GM21528 (cell line): ENCODE measurements around the gene RBMS1.
A peak's percentile ranks its signal among the peaks of the same experiment; 100 is the strongest.

Experiments
- ATAC-seq: cut with Tn5 transposase; IDR thresholded peaks from one replicate; pipeline ENCODE4 v1.9.1; 2021; ENCODE audit warnings: mild to moderate bottlenecking, moderate library complexity; ENCODE audit not compliant: unreplicated experiment, low FRiP score

Gene RBMS1

DNA sequence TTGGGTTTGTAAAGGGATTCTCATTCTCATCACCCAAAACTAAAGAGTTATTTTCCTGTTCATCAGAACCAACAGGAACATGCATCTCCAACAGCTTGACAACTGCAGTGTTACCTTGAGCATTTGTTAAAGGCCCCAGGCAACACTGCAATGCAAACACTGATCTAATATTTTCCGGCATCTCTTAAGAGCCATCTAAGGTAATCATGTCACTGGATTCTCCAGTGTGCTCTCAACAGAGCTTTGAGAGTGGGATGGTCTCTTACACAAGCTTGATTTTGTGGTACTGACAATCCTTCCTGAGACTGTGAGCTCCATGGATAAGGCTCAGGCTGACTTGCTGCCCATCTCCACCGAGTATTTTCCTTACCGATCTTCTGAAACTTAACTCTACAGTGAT is 203.0 kb downstream of the RBMS1 start:
- no peak for ATAC-seq

DNA sequence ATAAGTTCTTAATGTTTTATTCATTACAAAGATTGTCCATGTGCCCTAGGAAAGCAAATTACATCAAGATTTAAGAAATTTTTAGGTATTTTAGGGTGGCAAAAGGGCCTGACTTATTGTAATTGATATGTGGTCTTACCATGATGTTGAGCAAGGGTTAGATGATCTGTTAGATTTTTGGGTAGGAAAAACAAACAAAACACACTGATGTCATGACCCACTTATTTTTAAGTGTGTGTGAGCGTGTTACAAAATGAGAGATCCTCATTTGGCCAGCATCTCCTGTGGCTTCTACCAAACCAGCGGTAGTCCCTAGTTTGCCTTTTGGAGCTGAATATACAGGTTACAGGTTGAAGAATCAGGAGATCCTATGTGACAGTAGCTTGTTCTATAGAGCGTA is 203.8 kb downstream of the RBMS1 start:
- ATAC-seq: no peak

DNA sequence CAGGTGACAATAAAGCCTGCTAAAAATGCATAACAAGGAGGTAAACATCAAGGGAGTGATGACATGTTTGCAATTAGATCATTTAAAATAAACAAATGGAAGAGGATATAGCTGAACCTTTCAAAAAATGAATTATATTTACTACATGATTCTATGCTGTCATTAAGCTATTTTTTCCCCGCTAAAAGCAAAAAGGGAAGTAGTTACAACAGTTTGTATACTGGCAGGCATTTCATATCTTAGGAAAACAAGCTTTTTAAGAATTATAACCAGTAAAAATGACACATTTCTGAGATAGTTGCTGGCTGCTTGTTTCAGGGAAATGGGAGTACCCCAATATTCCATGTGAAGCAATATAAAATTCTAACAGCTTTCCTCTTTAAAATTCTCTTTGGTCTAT is 204.5 kb downstream of the RBMS1 start:
- ATAC-seq: no peak

DNA sequence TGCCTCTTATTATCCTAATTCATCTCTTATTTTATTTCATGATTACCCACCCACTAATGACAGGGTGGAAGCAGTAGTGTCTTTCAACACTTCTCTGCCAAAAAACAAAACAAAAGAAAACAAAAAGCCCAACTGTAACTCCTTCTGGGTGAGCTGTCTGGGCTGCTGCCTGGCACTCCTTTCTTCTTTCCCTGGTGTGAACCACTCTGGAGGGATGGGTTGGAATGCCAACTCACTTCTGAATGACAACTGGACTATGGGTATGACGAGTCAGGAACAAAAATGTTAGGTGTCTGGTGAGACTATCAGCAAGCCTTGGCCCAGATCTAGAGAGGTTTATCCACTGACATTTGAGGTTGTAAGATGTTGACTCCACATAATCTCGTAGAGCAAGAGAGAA is 205.3 kb downstream of the RBMS1 start:
- ATAC-seq: no peak

DNA sequence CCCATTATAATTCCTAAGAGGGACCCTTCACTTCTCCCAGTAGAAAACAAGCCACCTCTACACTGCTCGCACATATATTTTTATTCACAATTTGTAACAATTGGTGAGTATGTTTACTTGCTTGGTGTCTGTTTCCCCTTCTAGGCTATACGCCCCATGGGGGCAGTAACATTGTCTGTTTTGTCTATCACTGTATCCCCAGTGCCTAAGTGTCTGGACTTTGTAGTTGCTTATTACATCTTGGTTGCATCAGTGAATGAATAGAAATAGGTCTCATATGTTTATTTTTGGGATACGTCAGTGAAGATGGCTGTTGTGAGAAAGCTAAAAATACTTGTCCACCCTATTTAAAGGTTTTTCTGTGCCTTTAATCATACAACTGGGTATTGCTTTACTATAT is 206.1 kb downstream of the RBMS1 start:
- no peak for ATAC-seq

DNA sequence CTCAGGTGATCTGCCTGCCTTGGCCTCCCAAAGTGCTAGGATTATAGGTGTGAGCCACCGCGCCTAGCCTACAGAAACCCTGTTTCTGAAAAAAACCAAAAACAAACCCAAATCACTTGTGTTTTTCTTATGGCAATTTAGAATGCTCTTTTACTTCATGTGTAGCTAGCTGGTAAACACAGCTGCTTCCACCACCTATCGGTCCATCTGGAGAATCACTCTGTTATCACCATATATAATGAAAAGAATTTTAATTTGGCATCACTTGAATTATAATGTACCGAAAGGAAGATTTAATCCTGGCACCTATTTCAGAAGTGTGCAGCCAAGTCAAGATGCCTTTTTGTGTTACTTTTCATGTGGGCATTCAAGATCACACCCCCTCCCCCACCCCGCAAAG is 207.1 kb downstream of the RBMS1 start:
- ATAC-seq: no peak

DNA sequence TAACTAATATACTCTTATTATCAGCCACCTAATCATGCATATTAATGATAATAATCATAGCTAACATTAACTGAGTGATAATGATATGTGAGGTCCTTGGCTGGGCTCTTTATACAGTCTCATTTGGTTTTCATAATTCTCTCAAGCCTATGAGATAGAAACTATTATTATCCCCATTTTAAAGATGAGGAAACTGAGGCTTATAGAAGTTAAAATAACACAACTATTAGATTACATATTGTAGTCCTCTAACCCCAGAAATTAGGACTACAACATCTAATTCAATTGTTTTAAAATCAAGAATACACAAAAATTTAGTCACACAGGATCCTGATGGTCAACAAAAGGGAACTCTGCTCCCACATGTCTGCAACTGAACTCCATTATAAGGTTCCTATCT is 209.9 kb downstream of the RBMS1 start:
- no peak for ATAC-seq

DNA sequence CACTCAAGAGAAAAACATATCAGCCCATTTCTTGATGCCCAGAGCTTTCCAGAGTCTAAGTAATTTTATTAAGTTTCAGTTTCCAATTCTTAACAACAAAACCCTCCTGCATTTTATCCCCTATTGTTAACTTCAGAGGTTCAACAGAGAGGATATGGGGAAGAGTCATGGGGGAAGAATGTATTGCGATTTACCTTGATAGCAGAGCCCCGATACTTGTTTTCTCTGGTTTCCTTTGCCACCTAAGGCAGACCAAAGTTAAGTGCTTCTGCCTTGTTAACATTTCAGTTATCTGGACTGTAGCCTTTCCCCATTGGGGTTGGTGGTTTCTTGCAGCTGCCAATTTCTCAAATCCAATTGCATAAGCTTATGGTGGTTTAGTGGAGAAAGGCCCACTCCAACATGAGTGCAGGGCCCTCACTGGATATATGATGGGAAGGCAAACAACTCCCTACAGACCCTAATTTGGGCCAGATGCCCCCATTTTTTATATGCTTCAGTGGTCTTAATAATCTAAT is 211.5 kb downstream of the RBMS1 start:
- ATAC-seq: no peak

DNA sequence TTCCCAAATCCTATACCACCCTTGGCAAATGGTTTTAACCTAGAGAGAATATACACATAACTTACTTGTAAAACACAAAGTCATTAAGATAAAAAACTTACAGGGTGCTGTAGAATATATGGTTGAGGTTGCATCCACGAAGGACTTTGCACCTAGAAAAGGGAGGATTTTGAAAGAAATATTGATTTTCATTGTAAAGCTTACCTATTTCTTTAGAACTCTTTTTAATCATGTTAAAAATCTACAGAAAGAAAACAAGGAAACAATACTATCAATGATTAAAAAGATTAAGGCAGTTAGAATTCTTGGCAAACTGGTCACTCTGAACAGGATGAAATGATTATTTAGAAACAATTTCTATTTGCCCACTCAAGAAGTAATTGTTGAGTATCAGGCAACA is 212.4 kb downstream of the RBMS1 start:
- ATAC-seq: no peak

DNA sequence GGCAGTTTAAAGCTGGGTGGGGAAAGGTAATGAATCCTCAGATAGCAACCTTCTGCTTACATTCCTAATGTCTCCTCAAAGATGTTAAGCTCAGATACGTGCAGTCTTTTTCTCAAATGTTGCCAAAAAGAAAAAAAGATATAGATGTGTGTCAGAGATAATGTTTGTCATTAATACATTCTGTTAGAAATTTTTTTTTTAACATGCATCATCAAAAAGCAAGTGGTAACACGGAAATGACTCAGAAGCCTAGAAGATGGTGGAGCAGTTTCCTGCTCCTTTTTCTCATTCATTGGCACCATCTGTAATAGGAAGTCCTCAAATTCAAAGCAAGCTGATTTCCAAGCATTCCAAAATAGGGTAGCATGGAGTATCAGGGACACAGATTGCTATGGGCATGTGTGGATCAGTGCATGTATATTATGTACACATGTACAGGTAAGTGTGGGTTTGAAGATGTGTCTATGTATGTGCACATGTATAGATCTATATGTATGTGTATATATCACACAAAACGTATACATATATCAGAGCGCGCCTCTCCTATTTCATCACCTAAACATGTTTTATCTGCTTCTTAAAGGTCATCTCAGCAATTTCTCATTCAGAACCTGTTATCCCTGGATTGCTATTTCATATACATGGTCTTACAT is 213.7 kb downstream of the RBMS1 start:
- no peak for ATAC-seq

DNA sequence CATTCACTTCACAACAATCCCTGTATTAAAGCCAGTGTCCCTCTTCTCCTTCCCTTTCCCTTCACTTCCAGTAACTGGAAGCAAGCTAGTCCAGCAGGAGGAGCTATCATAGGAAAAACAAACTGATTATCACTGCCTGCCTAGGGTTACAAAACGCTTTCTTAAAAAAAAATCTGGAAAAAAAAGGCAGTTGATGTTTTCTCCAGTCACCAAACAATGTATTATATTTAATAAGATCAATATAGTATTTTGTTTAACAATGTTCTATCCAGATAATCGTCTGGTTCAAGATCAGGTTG is 214.8 kb downstream of the RBMS1 start:
- ATAC-seq: no peak

DNA sequence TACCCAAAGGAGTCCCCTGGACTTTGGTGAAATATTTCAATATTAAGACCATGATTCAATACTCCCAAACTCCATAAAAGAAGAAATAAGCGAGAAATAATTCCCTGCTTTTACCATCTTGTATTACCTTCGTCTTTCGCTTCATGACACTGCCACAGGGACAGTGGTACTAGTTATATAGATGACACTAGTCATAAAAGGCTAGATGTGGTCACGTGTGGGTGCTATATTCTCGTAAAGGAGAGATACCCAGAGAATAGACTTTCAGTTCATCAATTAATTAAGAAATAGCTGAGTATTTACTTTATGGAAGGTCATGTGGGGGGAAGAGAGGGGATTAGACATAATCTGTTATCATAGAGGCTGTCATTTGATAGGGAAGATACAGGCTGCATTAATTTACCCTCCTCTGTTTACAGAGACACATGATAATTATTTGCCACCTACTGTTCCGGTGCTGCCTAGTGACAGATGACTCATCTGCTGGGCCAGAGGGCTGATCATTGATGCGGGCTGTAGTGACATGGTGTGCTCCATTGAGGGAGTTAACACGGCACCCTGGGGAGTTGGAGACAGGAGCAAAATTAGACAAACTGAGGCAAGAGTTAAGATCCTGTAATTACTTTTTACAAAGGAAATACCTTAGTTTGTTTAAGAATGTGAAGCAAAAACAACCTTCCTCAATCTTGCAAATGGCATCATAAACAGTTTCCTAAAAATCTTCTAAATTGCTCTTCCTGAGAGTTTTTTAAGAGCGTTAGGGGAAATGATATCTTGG is 215.3 kb downstream of the RBMS1 start:
- peak; percentile 75 for ATAC-seq

DNA sequence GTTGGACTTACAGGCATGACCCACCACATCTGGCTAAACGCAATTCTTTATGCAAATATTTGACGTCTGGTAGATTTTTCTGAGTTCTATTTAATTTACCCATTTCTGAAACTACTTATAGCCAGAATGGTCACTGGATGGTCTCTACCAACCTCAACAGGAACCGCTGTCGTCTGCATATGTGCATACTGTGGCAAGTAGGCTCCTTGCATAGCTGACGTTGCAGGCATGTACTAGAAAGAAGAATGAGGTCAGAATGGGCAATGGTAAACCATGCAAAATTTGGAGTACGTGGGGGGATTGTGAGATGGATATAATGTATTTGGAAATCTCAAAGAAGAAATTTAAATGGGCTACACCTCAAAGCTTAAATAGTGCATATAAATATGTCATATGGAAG is 216.5 kb downstream of the RBMS1 start:
- no peak for ATAC-seq

DNA sequence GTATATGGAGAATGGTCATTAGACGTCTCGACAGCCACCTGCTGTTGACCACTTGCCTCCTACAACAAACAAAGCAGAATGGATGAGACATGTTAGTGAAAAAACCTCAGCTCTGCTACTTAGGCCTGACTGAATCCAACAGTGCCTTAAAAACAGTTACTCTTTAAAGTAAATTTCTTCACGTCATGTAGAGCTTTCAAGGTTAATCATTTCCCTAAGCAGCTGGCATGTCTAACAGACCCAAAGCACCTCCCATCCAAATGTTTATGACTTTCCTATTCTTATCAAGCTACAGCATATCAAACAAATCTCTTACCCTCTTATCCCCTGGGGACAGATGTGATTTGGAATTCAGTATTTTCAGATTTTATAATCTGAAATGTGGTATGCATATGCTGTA is 218.0 kb downstream of the RBMS1 start:
- ATAC-seq: no peak

DNA sequence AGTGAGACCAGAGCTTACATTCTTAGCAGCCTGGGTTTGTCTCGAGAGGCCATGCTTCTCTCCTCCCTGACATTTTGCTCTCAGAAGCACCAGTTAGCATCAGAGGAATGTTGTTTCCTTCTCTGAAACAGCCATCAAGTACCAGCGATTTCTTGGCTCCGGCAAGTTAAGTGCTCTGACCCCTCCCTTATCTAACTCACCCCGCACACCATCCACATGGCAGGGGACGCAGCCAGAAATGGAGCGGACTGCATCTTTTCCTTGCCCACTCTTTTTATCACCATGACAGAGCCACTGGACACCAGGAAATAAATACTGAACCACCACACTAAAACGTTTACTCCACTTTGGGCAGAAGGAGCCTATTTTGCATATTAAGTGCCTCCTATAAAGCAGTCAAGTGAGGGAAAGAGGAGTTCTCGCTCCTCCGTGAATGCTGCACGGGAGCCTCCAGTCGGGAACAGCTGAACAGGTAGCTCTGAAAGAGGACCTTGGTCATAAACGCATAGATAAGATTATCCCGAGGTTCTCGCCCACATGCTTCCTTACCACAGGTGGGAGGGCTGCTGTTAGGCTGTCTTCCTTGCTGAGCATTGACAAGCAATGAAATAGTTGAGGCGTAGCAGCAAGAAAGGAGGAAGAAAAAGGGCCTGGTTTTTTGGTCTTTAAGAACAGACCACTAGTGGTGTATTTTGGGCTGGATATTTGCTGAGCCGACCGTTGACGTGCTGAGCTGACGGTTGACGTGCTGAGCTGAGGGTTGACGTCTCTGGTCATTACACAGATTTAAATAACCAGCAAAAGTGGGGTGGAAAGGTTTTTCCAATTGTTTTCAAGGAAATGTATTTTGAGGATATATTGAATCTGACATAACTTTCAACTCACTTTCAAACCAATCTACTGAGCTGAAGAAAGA is 222.2 kb downstream of the RBMS1 start:
- no peak for ATAC-seq

DNA sequence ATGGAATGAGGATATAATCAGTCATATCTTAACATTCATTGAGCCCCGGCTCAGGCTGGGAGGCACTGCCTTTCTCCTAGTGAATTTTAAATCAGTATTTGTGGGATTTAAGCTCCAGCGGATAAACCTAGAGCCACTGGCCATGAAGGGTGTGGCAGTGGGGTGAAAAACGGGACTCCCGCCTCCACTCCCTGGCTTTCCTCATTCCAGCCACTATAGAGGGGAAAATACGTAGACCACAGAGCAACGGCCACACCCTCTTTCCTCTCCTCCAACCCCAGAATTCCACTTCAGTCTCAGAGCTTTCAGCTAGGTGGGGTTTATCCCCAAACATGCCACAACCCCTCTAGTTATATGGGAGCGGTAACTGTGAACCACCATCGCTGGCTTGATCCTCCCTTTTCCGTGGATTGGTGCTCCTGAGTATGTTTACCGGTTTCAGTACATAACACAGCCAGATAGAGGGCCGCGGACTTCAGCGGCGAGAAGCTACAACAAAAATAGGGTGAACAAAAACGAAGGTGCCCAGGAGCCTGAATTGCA is 223.0 kb downstream of the RBMS1 start:
- ATAC-seq: no peak

DNA sequence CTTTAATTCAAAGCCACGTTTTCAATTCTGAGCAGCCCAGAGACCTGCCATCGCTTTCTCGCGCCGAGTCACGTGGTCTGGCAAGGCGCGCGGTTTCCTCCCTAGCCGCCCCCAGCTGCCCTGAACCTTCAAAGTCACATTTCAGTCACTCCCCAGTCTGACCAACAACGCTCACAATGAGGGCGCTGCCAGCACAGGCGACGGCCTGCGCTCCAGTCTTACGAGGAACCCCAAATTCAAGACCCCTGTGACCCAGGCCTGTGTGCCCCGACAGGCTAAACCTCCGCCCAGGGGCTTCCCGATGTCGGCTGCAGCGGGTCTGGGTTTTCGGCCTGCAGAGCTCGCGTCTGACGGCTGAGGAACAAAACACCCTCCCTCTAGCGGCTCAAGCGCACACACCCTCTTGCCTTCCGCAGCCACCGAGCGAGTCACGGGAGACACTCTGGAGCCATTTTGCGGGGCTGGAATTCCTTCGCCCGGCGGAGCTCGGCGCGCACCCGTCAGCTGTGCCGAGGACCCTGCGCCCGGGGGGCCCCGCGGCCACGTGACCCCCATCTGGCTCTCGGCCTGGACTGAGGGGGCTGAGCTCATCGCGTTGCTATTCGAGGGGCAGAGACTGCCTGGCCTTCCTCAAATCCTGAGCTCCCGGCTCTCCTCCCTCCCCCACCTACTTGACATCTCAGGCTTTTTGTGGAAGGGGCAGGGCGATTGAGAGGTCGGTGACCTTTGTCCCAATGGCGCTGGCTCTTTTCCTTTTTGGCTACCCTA is 223.6 kb downstream of the RBMS1 start:
- peak; percentile 96 for ATAC-seq

DNA sequence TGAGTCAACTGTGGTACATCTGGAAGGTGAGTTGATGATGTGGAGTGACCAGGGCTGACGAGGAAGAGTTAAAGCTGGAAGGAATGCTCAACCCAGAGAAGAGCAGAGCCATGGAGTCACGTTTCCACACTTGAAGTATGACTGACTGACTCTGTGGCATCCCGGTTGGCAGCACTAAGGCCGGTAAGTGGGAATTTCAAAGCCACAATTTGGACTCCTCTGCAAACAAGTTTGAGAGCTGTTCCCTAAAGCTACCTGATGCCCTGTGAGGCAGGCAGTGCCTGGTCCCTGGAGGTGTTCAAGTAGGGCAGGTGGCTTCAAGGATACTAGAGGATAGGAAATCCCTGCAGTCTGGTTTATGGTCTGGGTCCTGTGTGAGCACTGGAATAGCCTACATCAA is 224.2 kb downstream of the RBMS1 start:
- no peak for ATAC-seq

DNA sequence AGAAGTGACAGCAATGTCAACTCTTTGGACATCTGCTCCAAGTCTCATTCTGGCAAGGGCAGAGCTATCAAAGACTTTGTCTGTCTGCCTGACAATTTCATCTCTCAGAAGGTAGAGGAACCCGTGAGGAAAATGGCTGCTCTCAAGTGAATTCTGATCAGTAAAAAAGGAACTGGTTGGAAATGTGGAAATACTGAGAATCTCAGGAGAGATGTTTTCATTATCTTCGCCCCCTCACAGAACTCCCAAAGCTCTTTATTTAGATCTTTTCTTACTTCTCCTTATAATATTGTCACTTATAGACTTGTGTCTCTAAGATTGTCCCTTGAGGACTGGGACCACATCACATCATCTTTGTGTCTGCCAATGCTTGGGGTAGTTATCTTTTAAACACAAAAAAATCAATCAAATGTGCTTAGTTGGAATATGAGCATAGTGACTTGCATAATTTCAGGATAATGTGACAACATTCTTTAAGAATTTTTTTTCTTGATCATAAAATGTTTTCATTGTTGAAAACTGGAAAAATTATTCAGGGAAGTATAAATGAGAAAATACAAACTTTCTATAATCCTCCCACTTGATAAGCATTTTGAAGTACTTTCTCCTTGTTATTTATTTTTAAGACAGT is 225.3 kb downstream of the RBMS1 start:
- ATAC-seq: no peak

DNA sequence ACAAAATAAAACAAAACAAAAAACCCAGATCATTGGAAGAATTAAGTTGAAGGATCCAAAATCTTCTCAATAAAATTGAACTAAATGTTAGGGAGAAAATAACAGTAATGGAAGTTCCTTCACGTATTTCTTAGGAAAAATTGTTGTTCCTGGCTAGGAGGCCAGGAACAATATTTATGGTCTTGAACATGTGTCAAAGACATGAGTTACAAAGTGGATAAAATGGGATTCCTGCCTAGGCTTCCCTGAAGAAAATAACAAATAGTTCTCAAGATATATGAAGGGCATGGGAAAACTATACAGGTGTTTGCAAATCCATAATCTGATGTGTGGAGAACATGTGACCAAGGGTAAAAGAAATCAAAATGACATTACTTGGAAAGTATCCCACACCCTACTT is 225.9 kb downstream of the RBMS1 start:
- no peak for ATAC-seq
